COLO668 (cell line): ENCODE data around the gene KASH5.
"Not testable (repeated sequence)": the region's sequence is repeated elsewhere in the genome, so short reads cannot be mapped to it uniquely, and the experiment has no call there.

Experiments
- DNase-seq: peaks from one replicate; lab custom pipeline; 2025; ENCODE audit not compliant: unreplicated experiment; lab: John Stamatoyannopoulos, UW

KASH5 gene

DNA sequence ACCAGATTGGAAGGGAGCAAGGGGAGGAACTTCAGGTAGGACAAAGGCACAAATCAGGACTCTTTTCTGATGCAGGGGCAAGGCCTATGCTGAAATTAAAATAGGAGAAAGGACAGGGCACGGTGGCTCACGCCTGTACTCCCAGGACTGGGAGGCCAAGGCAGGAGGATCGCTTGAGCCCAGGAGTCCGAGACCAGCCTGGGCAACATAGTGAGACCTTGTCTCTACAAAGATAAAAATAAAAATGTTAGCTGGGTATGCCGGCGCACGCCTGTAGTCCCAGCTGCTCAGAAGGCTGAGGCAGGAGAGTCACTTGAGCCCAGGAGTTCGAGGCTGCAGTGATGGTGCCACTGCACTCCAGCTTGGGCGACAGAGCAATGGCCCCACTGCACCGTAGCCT lies 47.6 kb downstream of the KASH5 start:
- no peak for DNase-seq

DNA sequence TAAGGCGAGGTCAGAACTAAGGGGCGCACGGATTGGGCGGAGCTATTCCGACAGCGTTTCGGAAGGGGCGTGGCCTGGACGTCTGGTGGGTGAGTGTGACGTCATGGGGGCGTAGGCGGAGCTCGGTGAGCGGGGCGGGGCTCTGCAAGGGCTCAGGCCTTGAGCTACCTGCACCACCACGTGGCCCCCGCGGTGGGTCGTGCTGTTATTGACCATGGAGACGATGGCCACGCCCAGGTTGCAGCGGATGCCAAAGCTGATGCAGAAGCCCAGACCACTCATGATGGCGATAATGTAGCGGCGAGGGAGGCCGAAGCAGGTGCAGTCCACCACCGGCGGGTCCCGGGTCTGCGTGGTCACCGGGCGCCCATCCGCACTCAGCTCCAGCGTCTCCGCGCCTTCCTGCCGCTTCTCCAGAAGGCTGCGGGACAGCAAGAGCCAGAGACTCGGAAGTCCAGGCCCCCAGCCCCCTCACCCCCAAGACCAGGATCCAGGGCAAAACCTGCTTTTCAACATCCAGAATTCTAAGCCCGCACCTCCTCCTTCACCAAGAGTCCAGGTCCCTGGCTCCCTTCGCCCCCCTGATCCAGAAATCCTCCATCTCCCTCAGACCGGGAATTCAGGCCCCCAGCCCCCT lies 48.5 kb downstream of the KASH5 start:
- DNase-seq = peak; percentile 37

DNA sequence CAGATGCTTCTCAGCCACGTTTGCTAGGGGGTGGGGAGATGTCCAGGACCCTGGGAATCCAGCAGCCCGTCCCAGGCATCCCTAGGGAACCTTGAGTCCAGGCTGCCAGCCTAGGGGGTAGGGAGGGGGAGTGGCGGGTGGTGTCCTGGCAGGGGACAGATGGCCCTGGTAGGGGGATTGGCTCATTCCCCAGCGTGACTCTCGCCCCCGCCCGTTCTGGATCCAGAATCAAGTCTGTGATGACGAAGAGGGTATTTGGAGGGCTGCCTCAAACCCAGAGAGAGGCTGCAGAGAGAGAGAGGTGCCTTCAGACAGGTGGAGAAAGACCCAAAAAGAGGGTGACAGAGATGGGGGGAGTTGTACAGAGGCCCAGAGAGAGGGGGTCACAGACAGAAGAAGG lies 49.2 kb downstream of the KASH5 start:
- DNase-seq = no peak

DNA sequence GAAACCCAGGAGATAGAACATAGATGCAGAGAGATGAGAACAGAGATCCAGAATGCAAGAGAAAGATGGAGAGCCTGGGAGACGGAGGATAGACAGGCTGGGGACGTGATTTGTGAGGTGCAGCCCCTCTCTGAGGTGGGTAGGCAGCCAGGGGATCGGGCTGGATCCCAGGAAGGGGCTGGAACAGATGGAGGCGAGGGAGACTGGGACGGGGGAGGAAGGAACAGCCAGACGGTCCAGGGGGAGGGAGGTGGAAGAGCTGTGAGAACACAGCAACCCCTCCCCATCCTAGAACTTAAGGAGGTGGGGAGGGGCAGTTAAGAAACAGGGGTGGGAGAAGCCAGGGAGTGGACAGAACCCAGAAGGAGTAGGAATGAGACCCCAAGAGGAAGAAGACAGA lies 50.2 kb downstream of the KASH5 start:
- no peak for DNase-seq

DNA sequence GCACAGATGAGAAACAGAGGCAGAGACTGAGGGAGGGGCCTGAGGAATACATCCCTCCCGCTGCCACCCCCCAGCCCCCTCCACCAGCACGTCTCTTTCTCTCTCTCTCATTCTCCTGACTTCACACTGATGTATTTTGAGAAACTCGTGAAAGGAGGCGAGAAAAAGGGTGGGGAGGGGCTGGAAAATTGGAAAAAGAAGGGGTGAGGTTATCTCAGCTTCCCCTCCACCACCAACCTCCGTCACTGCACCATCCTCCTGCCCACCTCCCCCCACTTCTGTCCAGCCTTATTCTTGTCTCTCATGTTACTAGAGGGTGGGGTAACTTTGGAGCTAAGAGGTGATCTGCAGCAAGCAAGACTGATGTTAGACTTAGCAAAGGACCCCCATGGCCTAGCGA lies 51.8 kb downstream of the KASH5 start:
- no peak for DNase-seq

DNA sequence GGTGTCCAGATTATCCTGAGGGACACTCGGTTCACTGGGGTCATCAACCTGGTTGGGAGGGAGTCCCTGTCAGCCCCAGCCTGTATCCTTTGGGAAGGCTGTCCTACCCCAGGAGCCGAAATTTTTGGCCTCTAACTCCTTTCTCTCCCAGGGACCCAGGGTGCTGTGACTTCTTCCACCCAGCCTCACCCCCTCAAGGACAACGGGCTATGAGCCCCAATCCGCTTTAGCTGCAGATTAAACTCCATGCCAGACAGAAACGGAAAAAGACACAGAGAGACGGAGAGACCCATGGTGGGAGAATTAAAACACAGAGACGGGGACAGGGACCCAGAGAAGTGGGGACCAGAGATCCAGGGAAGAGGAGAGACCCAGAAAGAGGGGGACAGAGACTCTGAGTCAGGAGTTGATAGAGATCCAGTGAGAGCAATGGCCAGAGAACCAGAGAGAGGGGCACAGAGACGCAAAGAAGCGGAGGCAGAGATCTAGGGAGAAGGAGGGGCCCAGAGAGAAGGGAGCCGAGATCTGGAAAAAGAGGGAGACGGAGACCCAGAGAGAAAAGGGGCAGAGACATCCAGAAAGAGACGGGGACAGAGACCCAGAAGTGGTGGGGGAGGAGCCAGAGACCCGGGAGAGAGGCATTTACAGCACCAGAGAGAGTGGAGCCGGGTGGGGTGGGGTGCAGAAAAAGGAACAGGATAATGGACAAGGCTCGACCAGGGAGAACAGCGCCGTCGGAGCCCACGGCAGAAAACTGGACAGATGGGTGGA lies 52.6 kb downstream of the KASH5 start:
- no peak for DNase-seq

DNA sequence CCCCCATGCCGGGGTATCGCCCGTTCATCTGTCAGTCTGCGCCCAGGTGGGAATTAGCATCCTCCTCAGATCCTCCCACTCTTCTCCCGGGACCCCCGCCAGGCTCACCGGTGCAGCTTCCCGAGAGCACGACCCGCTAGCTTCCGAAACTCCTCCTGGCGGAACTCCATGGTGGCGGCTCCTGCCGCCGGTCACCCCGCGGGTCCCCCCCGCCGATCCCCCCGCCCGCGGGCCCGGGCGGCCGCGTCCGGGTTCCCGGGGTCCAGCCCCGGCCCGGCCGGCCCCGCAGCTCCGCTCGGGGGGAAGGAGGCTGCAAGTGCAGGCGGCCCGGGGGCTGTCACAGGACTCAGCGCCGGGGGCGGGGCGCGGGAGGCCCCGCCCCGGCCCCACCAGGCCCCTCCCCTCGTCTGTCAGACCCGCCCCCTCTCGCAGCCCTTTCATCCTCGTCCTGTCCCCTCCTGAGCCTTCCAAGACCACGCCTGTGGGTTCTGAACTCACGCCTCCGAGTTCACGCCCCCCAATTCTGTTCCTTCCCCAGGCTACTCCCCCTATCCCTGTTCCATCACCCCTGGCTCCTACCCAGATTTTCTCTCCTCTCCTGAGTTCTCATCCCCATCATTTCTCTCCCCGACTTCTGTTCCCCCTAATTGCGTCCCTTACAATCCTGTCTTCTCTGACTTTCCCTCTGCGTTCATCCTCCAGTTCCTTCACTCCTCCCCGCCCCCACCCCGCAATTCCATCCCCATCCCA lies 53.3 kb downstream of the KASH5 start, which contains the start of gene SLC17A7:
Gene SLC17A7 (minus strand): TSS at position 318 of the 750 bp plus-strand sequence. CDS start 148 bp downstream, at position 170.
- peak; percentile 18 for DNase-seq

DNA sequence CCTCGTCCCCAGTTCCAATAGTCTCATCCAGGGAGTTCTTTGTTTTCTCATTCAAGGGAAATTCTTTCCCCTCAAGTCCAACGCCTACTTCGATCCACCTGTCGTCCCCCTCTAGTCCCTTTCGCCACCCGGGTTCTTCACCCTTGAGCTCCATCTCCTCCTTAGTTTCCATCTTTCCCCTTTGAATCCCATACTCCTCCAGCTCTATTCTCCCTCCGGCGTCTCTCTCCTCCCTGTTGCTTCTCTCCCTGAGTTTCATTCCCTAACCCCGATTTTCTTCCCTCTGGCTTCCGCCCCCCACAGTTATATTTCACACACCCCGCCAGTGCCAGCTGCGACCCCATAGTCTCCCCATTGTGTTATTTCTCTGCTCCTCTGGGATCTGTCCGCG lies 53.9 kb downstream of the KASH5 start:
- no peak for DNase-seq

DNA sequence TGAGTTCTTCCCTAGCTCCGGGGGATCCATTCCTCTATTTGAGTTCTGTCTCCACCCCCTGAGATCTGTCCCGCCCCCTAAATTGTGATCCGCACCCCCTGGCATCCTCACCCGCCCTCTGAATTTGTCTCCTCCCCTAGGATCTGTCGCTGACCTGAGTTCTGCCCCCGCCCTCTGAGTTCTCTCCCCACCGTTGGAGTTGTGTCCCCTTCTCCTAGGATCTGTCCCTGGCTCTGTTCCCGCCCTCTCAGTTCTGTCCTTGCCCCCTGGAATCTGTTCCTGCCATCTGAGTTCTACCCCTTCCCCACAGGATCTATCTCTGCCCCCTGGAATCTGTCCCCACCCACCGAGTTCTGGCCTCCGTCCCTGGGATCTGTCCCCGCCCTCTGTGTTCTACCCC lies 54.3 kb downstream of the KASH5 start:
- no peak for DNase-seq

DNA sequence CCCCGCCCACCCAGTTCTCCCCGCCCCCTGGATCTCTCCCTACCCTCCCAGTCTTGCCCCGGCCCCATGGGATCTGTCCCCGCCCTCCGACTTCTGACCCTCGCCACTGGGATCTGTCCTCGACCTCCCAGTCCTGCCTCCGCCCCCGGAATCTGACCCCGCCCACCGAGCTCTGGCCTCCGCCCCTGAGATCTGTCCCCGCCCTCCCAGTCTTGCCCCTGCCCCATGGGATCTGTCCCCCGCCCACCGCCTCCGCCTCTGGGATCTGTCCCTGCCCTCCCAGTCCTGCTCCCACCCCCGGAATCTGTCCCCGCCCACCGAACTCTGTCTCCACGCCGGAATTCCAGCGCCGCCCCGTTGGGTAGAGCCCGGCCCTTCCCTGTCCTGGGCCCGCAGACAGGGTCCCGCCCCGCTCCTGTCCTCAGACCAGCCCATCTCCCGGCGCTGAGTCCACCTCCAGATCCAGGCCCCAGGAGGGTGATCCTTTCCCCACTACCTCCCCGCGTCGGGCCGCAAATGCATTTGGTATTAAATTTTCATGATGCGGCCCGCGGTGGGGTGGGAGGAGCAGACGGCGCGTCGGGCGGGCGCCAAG lies 54.8 kb downstream of the KASH5 start:
- peak; percentile 45 for DNase-seq

DNA sequence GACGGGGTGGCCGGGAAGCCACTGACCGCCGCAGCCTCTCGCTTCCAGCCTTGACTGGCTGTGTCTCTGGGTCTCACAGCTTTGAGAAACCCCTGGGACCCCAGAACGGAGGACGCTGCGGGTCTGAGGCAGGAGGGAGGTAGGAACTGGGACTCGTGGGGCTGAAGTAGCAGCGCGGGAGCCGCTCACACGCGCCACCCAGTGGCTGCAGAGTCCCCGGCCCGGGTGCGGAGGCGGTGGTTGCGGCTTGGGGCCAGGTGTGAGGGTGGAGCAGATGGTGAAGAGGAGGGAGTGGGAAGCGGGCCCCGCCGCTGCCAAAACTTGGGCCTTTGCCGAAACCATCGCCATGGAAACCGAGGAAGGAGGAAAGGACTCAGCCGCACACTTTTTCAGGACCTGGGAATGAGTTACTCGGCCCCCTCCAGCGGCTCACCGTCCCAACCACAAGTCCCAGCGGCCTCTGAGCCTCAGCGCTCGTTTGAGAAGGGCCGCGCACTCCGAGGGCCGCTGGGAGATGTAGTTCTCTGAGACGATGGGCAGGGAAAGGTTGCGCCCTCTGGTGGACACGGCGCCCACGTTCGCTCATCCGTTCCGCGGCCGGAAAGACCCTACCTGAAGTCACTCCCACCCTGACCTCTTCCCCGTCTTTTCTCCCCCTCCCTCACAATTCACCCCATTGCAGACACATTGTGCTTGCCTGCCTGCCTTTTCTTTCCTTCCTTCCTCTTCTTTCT lies 55.5 kb downstream of the KASH5 start:
- DNase-seq = peak; percentile 94

DNA sequence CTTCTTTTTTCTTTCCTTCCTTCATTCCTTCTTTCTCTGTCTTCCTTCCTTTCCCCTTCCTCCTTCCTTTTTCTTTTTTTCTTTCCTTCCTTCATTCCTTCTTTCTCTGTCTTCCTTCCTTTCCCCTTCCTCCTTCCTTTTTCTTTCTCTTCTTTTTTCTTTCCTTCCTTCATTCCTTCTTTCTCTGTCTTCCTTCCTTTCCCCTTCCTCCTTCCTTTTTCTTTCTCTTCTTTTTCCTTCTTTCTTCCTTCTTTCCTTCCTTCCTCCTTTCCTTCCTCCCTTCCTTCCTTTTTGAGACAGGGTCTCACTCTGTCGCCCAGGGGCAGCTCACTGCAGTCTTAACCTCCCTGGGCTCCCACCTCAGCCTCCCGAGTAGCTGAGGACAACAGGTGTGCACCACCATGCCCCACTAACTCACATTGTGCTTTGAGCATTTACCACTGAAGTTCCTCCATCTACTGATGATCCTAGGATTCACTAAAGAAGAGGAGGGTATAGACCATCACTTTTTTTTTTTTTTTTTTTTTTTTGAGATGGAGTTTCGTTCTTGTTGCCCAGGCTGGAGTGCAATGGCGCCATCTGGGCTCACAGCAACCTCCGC lies 56.2 kb downstream of the KASH5 start:
- DNase-seq = not testable (repeated sequence)

DNA sequence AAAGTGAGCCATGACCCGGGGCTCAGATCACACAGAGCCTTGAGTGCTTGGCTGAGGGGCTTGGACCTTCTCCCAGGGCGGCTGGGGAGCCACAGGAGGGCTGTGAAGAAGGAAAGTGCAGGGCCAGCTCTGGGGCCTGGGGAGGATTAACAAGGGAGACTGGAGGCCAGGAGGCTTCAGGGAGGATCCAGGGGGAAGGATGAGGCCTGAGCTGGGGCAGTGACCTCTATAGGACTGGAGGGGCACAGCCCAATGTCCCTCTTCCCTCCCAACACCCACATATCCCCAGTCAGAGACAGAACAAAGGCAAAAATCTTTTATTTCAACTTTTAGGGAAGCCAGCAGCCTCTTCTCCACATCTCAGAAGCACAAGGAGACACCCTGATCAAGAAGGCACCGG lies 57.9 kb downstream of the KASH5 start:
- no peak for DNase-seq

DNA sequence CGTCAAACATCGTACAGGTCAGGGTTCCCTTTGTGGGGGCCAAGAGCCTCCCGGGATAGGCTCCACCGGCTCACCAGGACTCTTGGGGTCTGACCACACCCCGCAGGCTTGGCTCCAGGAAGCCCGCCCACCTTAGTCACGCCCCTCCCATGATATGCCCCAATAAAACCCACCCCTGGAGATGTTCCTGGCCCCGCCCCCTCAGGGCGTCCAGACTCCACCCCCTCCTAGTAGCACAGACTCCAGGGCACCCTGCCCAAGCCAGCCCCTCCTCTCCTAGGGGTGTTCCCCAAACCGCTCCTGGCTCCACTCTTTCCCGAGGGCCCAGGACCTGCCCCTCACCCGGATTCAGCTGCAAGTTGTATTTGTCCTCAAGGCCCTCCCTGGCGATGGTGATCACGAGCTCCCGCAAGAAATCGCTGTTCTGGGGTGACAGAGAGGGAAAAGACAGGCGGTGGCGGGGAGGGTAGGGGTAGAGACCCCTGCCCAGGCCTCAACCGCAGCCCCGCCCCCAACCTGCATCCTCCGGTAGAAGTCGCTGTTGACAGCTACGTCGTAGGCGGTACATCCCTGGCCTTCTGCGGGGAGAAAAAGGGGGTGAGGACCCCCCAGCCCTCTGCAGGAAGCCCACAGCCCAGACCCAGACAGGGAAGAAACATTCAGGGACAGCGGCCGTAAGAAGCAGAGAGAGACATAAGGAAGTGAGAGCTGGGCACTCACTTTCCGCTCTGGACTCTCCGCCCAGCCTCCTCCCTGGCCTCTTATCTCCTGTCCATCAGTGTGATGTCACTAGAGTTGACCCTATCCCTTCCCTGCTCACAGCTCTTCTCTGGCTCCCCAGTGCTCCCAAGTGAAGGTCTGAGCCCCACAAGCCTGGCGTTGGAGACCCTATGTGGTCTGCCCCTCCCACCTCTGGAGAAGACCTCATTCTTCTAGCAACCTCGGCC lies 59.7 kb downstream of the KASH5 start:
- DNase-seq = no peak

DNA sequence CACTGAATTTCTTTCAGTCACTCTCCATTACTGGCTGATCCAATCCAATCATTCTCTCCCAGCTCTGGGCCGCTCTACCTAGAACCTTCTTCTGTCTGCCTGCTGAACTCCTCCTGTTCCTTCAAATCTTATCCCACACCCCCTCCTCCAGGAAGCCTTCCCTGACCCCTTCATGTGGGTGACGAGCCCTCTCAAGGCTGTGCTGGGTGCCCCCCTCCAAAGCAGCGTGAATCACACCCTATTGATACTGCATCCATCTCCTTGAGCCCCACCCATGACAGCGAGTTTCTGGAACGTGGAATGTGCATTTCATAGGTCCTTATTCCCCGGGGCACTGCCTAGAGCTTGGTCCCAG lies 60.4 kb downstream of the KASH5 start:
- no peak for DNase-seq

DNA sequence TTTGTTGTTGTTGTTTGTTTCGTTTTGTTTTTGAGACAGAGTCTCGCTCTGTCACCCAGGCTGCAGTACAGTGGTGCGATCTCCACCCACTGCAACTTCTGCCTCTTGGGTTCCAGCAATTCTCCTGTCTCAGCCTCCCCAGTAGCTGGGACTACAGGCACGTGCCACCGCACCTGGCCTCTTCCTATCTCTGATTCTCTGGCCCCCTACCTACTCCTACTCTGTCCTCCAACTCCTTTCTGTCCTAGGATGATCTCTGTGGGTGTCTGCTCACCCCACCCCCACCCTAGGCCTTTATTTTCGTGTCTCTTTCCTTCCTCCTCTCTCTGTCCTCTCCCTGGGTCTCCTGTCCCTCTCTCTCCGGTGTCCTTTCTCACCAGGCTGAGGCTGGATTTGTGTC lies 62.4 kb downstream of the KASH5 start:
- DNase-seq = no peak

DNA sequence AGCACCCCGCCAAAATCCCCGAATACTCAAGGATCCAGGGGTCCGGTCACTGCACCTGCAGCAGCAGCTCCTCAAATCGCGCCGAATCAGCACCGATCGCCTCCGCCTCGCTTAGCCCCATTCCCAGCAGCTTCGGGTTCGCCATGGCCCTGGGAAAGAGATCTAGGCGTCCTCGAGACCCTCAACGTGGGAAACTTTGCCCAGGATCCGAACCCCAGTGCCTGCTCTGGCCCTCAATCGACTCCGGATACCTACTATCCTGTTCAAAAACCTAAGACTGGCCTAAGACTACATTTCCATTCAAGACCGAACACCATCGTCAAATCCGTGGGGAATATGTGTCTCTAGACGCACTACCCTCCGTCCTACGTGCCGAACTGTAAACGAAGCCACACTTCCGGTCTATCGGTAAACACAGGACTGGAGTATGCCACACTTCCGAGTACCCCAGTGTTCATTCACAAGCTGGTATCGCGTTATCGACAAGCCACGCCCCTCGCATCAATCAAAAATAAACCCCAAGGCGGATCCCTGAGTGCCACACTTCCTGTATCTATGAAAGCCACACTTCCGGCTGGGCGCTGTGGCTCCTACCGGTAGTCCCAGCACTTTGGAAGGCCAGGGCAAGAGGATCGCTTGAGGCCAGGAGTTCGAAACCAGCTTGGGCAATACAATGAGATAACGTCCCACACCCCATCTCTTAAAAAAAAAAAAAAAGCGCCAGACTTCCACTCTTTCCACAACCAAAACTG lies 63.6 kb downstream of the KASH5 start, which contains the start of gene PIH1D1:
Gene PIH1D1 (minus strand): TSS at position 385 of the 752 bp plus-strand sequence. CDS start 240 bp downstream, at position 145.
- peak; percentile 97 for DNase-seq

DNA sequence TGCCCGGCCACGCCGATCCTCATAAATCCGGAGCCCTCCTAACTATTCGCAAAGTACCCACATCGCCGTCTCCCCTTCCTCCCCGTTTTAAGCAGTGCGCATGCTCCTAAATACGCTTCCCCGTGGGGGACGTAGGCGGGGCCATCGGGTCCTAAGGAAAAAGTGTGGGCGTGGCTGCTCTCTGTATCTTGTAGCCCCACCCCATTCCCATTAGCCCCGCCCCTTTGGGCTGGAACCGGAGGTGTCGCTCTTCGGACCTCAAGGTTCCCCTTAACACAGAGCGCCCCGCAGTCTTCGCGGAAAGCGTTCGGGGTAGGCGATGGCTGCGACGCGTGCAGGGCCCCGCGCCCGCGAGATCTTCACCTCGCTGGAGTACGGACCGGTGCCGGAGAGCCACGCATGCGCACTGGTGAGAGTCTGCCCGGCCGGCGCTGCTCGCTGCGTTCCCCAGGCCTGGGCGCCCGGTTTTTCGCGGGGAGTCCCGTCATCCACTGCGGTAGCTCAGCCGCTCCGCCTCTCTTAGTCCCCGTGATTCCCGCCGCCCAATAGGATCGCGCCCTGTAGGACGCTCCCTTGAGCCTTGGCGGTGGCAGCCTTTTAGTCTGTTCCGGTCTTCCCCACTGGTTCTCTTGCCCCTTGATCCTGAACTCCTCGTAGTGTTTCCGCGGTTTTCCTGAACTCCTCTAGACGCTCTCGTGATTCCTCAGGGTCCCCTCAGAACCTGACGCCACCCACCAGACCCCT lies 65.1 kb downstream of the KASH5 start, which contains the start of gene ALDH16A1:
Gene ALDH16A1 (plus strand): TSS at position 213 of the 744 bp plus-strand sequence. CDS start 107 bp downstream, at position 320.
- DNase-seq = peak; percentile 98
